Loucy (cell line): Measurements from ENCODE around the gene EPX.

Experiments
- H2AFZ ChIP-seq: fragments of 200-600 bp; sonication (generic); 2 replicates; pipeline ENCODE4 v1.6.0; 2016; ENCODE audit warnings: antibody characterized with exemption, mild to moderate bottlenecking, low read length, moderate library complexity
- H3F3A ChIP-seq: fragments of 200-600 bp; 2 replicates; pipeline ENCODE4 v1.6.0; 2016; ENCODE audit warnings: antibody characterized with exemption, low read depth, mild to moderate bottlenecking
- H3K27me3 ChIP-seq: fragments of 200-600 bp; sonication (generic); 2 replicates; pipeline ENCODE4 v1.6.1; 2014; ENCODE audit warnings: low read length, mild to moderate bottlenecking; ENCODE audit not compliant: insufficient read depth, poor library complexity, severe bottlenecking
- H3K36me3 ChIP-seq: fragments of 200-600 bp; sonication (generic); 2 replicates; pipeline ENCODE4 v1.6.1; 2016; ENCODE audit warnings: low read length; ENCODE audit not compliant: insufficient read depth
- H3K4me1 ChIP-seq: fragments of 200-600 bp; sonication (generic); 2 replicates; pipeline ENCODE4 v1.5.1; 2014; ENCODE audit warnings: low read length, mild to moderate bottlenecking; ENCODE audit not compliant: insufficient read depth, poor library complexity, severe bottlenecking
- H3K4me2 ChIP-seq: fragments of 200-600 bp; sonication (generic); 2 replicates; pipeline ENCODE4 v1.6.0; 2014; ENCODE audit warnings: antibody characterized with exemption, low read length, low read depth, mild to moderate bottlenecking; ENCODE audit not compliant: poor library complexity, severe bottlenecking
- H3K4me3 ChIP-seq: fragments of 200-600 bp; sonication (generic); 2 replicates; pipeline ENCODE4 v1.5.1; 2014; ENCODE audit warnings: low read length, mild to moderate bottlenecking, mixed read lengths; ENCODE audit not compliant: poor library complexity, severe bottlenecking
- H3K79me2 ChIP-seq: fragments of 200-600 bp; sonication (generic); 2 replicates; pipeline ENCODE4 v1.6.1; 2014; ENCODE audit warnings: low read length; ENCODE audit not compliant: insufficient read depth
- H3K9ac ChIP-seq: fragments of 200-600 bp; sonication (generic); 2 replicates; pipeline ENCODE4 v1.6.0; 2014; ENCODE audit warnings: mild to moderate bottlenecking, low read depth, low read length, moderate library complexity; ENCODE audit not compliant: poor library complexity, severe bottlenecking
- H3K9me2 ChIP-seq: fragments of 200-600 bp; sonication (generic); replicated peaks from 2 replicates; pipeline ENCODE4 v1.6.1; 2016; ENCODE audit warnings: low read depth, low read length, mixed read lengths
- H3K9me3 ChIP-seq: fragments of 200-600 bp; sonication (generic); 2 replicates; pipeline ENCODE4 v1.6.1; 2014; ENCODE audit warnings: mild to moderate bottlenecking, antibody characterized with exemption, low read length, low read depth; ENCODE audit not compliant: insufficient read depth
- H4K20me1 ChIP-seq: fragments of 200-600 bp; sonication (generic); 2 replicates; pipeline ENCODE4 v1.6.0; 2014; ENCODE audit warnings: antibody characterized with exemption, low read length, mild to moderate bottlenecking; ENCODE audit not compliant: insufficient read depth, poor library complexity, severe bottlenecking
- EZH2phosphoT487 ChIP-seq: fragments of 200-600 bp; IDR thresholded peaks from 2 replicates; pipeline ENCODE4 v1.6.1; 2018; ENCODE audit warnings: antibody characterized with exemption, mild to moderate bottlenecking, moderate library complexity, borderline replicate concordance
- TF ChIP-seq, protein P1 (sequence below): fragments of 200-600 bp; sonication (generic); conservative IDR thresholded peaks from 2 replicates; pipeline ENCODE4 v1.5.1; 2014; ENCODE audit warnings: mild to moderate bottlenecking, antibody characterized with exemption, low read length

EPX gene

DNA sequence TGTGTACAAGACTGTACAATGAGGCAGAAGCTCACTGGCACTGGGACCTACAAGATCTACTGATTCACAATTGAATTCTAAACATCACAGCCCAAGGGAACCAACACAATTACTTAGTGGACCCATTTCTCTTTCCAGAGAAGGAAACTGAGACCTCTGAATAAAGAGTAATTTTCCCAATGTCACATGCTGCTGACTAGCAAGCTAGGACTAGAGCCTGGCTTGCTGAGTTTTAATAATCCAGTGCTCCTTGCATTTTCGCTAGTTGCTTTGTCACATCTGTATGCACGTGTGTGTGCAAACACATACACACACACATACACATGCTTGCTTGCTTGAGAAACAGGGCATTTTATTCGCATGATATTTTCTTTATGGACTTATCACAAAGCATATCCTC is 42.0 kb downstream of the EPX start:
- Histone ChIP-seq H3K9me2 (no peaks in the 10 kb centered on the region), H3F3A (no peaks in the 10 kb centered on the region), H3K36me3 (no peaks in the 10 kb centered on the region), H3K9me3 (no peaks in the 10 kb centered on the region), H3K79me2 (no peaks in the 10 kb centered on the region), H3K27me3 (peaks cover 16% of the 10 kb centered on the region), H3K4me2 (no peak overlapping the region), H3K4me1 (no peaks in the 10 kb centered on the region), H3K9ac (no peak overlapping the region), H2AFZ (no peak overlapping the region), H4K20me1 (no peaks in the 10 kb centered on the region), H3K4me3 (no peak overlapping the region)
- TF ChIP-seq, protein P1, sequence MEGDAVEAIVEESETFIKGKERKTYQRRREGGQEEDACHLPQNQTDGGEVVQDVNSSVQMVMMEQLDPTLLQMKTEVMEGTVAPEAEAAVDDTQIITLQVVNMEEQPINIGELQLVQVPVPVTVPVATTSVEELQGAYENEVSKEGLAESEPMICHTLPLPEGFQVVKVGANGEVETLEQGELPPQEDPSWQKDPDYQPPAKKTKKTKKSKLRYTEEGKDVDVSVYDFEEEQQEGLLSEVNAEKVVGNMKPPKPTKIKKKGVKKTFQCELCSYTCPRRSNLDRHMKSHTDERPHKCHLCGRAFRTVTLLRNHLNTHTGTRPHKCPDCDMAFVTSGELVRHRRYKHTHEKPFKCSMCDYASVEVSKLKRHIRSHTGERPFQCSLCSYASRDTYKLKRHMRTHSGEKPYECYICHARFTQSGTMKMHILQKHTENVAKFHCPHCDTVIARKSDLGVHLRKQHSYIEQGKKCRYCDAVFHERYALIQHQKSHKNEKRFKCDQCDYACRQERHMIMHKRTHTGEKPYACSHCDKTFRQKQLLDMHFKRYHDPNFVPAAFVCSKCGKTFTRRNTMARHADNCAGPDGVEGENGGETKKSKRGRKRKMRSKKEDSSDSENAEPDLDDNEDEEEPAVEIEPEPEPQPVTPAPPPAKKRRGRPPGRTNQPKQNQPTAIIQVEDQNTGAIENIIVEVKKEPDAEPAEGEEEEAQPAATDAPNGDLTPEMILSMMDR, result no peak
- TF ChIP-seq EZH2phosphoT487, result no peak

DNA sequence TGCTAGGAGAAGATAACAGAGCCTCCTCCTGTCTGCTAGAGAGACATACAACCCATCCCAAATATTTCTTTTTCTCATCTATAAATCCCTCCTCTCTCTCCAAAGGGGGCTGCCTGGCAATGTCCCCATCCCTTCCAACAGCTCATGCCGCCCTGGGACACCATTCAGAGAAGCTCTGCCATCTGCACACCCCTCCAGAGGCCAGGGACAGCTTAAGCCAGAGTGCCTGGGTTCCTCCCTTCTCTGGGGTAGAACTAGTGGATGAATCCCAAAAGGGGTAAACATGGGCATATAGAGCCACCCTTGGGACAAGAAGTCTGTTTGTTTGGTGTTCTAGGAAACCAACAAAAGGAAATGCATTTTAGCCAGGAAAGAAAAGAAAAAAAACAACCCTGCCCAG is 43.3 kb downstream of the EPX start:
- Histone ChIP-seq H3F3A (no peaks in the 10 kb centered on the region), H4K20me1 (no peaks in the 10 kb centered on the region), H3K4me1 (no peaks in the 10 kb centered on the region), H3K36me3 (no peaks in the 10 kb centered on the region), H3K79me2 (no peaks in the 10 kb centered on the region), H3K9ac (no peak overlapping the region), H3K4me3 (no peak overlapping the region), H3K27me3 (peaks cover 16% of the 10 kb centered on the region), H3K9me2 (no peaks in the 10 kb centered on the region), H3K4me2 (no peak overlapping the region), H2AFZ (no peak overlapping the region), H3K9me3 (no peaks in the 10 kb centered on the region)
- TF ChIP-seq EZH2phosphoT487, result no peak
- TF ChIP-seq, protein P1, result no peak

DNA sequence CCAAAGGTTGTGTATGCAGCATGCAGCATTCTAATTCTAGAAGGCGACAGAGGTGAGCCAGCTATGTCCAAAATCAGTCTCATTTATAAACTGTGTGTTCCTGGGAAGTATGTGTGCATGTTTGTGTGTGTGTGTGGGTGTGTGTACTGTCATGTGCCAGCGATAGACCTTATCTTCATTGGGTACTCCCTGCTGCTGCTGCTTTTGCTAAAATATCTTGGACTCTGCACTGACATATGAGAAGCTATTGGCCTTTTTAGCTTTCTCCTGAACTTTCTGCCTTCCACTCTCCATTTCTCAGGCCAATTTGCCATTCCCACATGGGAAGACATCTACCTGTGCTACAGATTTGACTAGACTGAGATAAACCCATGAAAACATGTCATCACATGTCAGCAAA is 43.9 kb downstream of the EPX start:
- no peak overlapping the region for H3K4me3 ChIP-seq
- H3K9ac ChIP-seq, result no peak overlapping the region
- no peak overlapping the region for H3K4me2 ChIP-seq
- H3K27me3 ChIP-seq, result peaks cover 16% of the 10 kb centered on the region
- TF ChIP-seq, protein P1, result no peak
- TF ChIP-seq EZH2phosphoT487, result no peak
- H2AFZ ChIP-seq, result no peak overlapping the region
- H4K20me1 ChIP-seq, result no peaks in the 10 kb centered on the region
- H3K79me2 ChIP-seq, result no peaks in the 10 kb centered on the region
- no peaks in the 10 kb centered on the region for H3F3A ChIP-seq
- no peaks in the 10 kb centered on the region for H3K9me3 ChIP-seq
- no peaks in the 10 kb centered on the region for H3K9me2 ChIP-seq
- H3K4me1 ChIP-seq, result no peaks in the 10 kb centered on the region
- no peaks in the 10 kb centered on the region for H3K36me3 ChIP-seq
